Measurements from ENCODE around the gene CCL4.
"Not testable (repeated sequence)": the region's sequence is repeated elsewhere in the genome, so short reads cannot be mapped to it uniquely, and the experiment has no call there.

Gene CCL4

GRCh38 chr17:36106493-36106835, 2.8 kb downstream of the CCL4 start:
- no peaks in the 10 kb centered on the region for H3K36me3 ChIP-seq (ENCODE audit: control insufficient read depth in 4 of 4, insufficient read depth in 4 of 4, low read length in 3 of 4)
- H3K9me3 ChIP-seq (ENCODE audit: control extremely low read depth in 1 of 5, control insufficient read depth in 4 of 5, insufficient read depth in 2 of 5, low read depth in 1 of 5, low read length in 4 of 5), result no peaks in the 10 kb centered on the region
- peaks cover 7 to 11% (median 9%) of the 10 kb centered on the region in 4 experiments for H3K4me1 ChIP-seq (ENCODE audit: control extremely low read depth in 1 of 4, control insufficient read depth in 4 of 4, insufficient read depth in 4 of 4, low read length in 3 of 4)
- H3K4me3 ChIP-seq (ENCODE audit: control insufficient read depth in 1 of 7, extremely low read depth in 1 of 7, insufficient read depth in 4 of 7, low read depth in 2 of 7, low read length in 6 of 7), result no peak overlapping the region
- ChIA-PET CTCF (interaction anchor here (2.2 kb wide), 1 partner anchor 43 kb away, joined by 4 read pairs; no protein-coding TSS in a partner anchor), POLR2A (no interaction called here)
- H3K27me3 ChIP-seq (replicated peaks in 2 of 5; ENCODE audit: control insufficient read depth in 4 of 5, insufficient read depth in 5 of 5, low read length in 4 of 5), result peaks cover 0 to 7% (median 0%) of the 10 kb centered on the region in 5 experiments
- 96% methylated on average over 4 of the region's 6 CpGs for WGBS (ENCODE audit: insufficient coverage)
- no peak overlapping the region for H3K27ac ChIP-seq (ENCODE audit: insufficient read depth in 1 of 2, low read depth in 1 of 2, low read length in 2 of 2, poor library complexity in 1 of 2, severe bottlenecking in 2 of 2)
- no peak for DNase-seq

GRCh38 chr17:36107660-36108059, 4.0 kb downstream of the CCL4 start:
- Histone ChIP-seq H3K27ac (ENCODE audit: insufficient read depth in 1 of 2, low read depth in 1 of 2, low read length in 2 of 2, poor library complexity in 1 of 2, severe bottlenecking in 2 of 2) (no peak overlapping the region), H3K4me1 (ENCODE audit: control extremely low read depth in 1 of 4, control insufficient read depth in 4 of 4, insufficient read depth in 4 of 4, low read length in 3 of 4) (peaks cover 6 to 11% (median 8%) of the 10 kb centered on the region in 4 experiments), H3K4me3 (ENCODE audit: control insufficient read depth in 1 of 7, extremely low read depth in 1 of 7, insufficient read depth in 4 of 7, low read depth in 2 of 7, low read length in 6 of 7) (no peak overlapping the region), H3K27me3 (replicated peaks in 2 of 5; ENCODE audit: control insufficient read depth in 4 of 5, insufficient read depth in 5 of 5, low read length in 4 of 5) (peaks cover 0 to 7% (median 0%) of the 10 kb centered on the region in 5 experiments), H3K36me3 (ENCODE audit: control insufficient read depth in 4 of 4, insufficient read depth in 4 of 4, low read length in 3 of 4) (no peaks in the 10 kb centered on the region), H3K9me3 (ENCODE audit: control extremely low read depth in 1 of 5, control insufficient read depth in 4 of 5, insufficient read depth in 2 of 5, low read depth in 1 of 5, low read length in 4 of 5) (peaks cover 0 to 7% (median 6%) of the 10 kb centered on the region in 5 experiments)
- DNase-seq, result no peak
- POLR2A ChIA-PET, result no interaction called here
- WGBS (ENCODE audit: insufficient coverage), result no CpG with 5 or more reads among the region's 3 CpGs
- CTCF ChIA-PET, result interaction anchor here (2.2 kb wide), 1 partner anchor 41 kb away, joined by 4 read pairs; no protein-coding TSS in a partner anchor

- WGBS (ENCODE audit: insufficient coverage), result 91% methylated on average over 5 of the region's 5 CpGs
- H3K27ac ChIP-seq (ENCODE audit: insufficient read depth in 1 of 2, low read depth in 1 of 2, low read length in 2 of 2, poor library complexity in 1 of 2, severe bottlenecking in 2 of 2), result not testable (repeated sequence)
Observed at GRCh38 chr17:36108265-36108664, 4.6 kb downstream of the CCL4 start.

GRCh38 chr17:36111068-36111490, 7.5 kb downstream of the CCL4 start:
- no peaks in the 10 kb centered on the region for H3K36me3 ChIP-seq (ENCODE audit: control insufficient read depth in 4 of 4, insufficient read depth in 4 of 4, low read length in 3 of 4)
- H3K4me1 ChIP-seq (ENCODE audit: control extremely low read depth in 1 of 4, control insufficient read depth in 4 of 4, insufficient read depth in 4 of 4, low read length in 3 of 4), result peaks cover 0 to 3% (median 0%) of the 10 kb centered on the region in 4 experiments
- 89% methylated on average over 3 of the region's 4 CpGs for WGBS (ENCODE audit: insufficient coverage)
- ChIA-PET CTCF (interaction anchor here (1.4 to 3.5 kb wide), 5 partner anchors 18 to 74 kb away, joined by 3 to 25 read pairs (median 11); no protein-coding TSS in a partner anchor), POLR2A (interaction anchor here (1.1 kb wide), 1 partner anchor 76 kb away, joined by 3 read pairs; no protein-coding TSS in a partner anchor)
- no peak overlapping the region for H3K4me3 ChIP-seq (ENCODE audit: control insufficient read depth in 1 of 7, extremely low read depth in 1 of 7, insufficient read depth in 4 of 7, low read depth in 2 of 7, low read length in 6 of 7)
- peaks cover 0 to 4% (median 0%) of the 10 kb centered on the region in 5 experiments for H3K27me3 ChIP-seq (replicated peaks in 2 of 5; ENCODE audit: control insufficient read depth in 4 of 5, insufficient read depth in 5 of 5, low read length in 4 of 5)
- peak in 2 of 3 donors; percentile 38 to 53 for DNase-seq
- H3K27ac ChIP-seq (ENCODE audit: insufficient read depth in 1 of 2, low read depth in 1 of 2, low read length in 2 of 2, poor library complexity in 1 of 2, severe bottlenecking in 2 of 2), result no peak overlapping the region
- H3K9me3 ChIP-seq (ENCODE audit: control extremely low read depth in 1 of 5, control insufficient read depth in 4 of 5, insufficient read depth in 2 of 5, low read depth in 1 of 5, low read length in 4 of 5), result peaks cover 0 to 7% (median 6%) of the 10 kb centered on the region in 5 experiments

More at GRCh38 chr17:36108265-36108664, 4.6 kb downstream of the CCL4 start:
- H3K4me1 ChIP-seq (ENCODE audit: control extremely low read depth in 1 of 4, control insufficient read depth in 4 of 4, insufficient read depth in 4 of 4, low read length in 3 of 4); POLR2A ChIA-PET; H3K36me3 ChIP-seq (ENCODE audit: control insufficient read depth in 4 of 4, insufficient read depth in 4 of 4, low read length in 3 of 4); DNase-seq; H3K4me3 ChIP-seq (ENCODE audit: control insufficient read depth in 1 of 7, extremely low read depth in 1 of 7, insufficient read depth in 4 of 7, low read depth in 2 of 7, low read length in 6 of 7); H3K9me3 ChIP-seq (ENCODE audit: control extremely low read depth in 1 of 5, control insufficient read depth in 4 of 5, insufficient read depth in 2 of 5, low read depth in 1 of 5, low read length in 4 of 5); H3K27me3 ChIP-seq (replicated peaks in 2 of 5; ENCODE audit: control insufficient read depth in 4 of 5, insufficient read depth in 5 of 5, low read length in 4 of 5): not testable (repeated sequence)
- CTCF ChIA-PET, result interaction anchor here (2.2 kb wide), 1 partner anchor 41 kb away, joined by 4 read pairs; no protein-coding TSS in a partner anchor

- peaks cover 0 to 7% (median 6%) of the 10 kb centered on the region in 5 experiments for H3K9me3 ChIP-seq (ENCODE audit: control extremely low read depth in 1 of 5, control insufficient read depth in 4 of 5, insufficient read depth in 2 of 5, low read depth in 1 of 5, low read length in 4 of 5)
- no peak overlapping the region for H3K4me3 ChIP-seq (ENCODE audit: control insufficient read depth in 1 of 7, extremely low read depth in 1 of 7, insufficient read depth in 4 of 7, low read depth in 2 of 7, low read length in 6 of 7)
- H3K27ac ChIP-seq (ENCODE audit: insufficient read depth in 1 of 2, low read depth in 1 of 2, low read length in 2 of 2, poor library complexity in 1 of 2, severe bottlenecking in 2 of 2), result no peak overlapping the region
- no peak for DNase-seq
- H3K36me3 ChIP-seq (ENCODE audit: control insufficient read depth in 4 of 4, insufficient read depth in 4 of 4, low read length in 3 of 4), result no peaks in the 10 kb centered on the region
- ChIA-PET POLR2A (no interaction called here), CTCF (interaction anchor here (3.0 to 3.5 kb wide), 3 partner anchors 16 to 72 kb away, joined by 11 to 25 read pairs (median 13); no protein-coding TSS in a partner anchor)
- H3K4me1 ChIP-seq (ENCODE audit: control extremely low read depth in 1 of 4, control insufficient read depth in 4 of 4, insufficient read depth in 4 of 4, low read length in 3 of 4), result peaks cover 0 to 2% (median 0%) of the 10 kb centered on the region in 4 experiments
- no peaks in the 10 kb centered on the region for H3K27me3 ChIP-seq (replicated peaks in 2 of 5; ENCODE audit: control insufficient read depth in 4 of 5, insufficient read depth in 5 of 5, low read length in 4 of 5)
Observed at GRCh38 chr17:36112572-36112971, 8.9 kb downstream of the CCL4 start.

GRCh38 chr17:36113131-36113530, 9.5 kb downstream of the CCL4 start:
- CTCF ChIA-PET; H3K27ac ChIP-seq (ENCODE audit: insufficient read depth in 1 of 2, low read depth in 1 of 2, low read length in 2 of 2, poor library complexity in 1 of 2, severe bottlenecking in 2 of 2); H3K4me1 ChIP-seq (ENCODE audit: control extremely low read depth in 1 of 4, control insufficient read depth in 4 of 4, insufficient read depth in 4 of 4, low read length in 3 of 4); H3K4me3 ChIP-seq (ENCODE audit: control insufficient read depth in 1 of 7, extremely low read depth in 1 of 7, insufficient read depth in 4 of 7, low read depth in 2 of 7, low read length in 6 of 7); H3K27me3 ChIP-seq (replicated peaks in 2 of 5; ENCODE audit: control insufficient read depth in 4 of 5, insufficient read depth in 5 of 5, low read length in 4 of 5); H3K36me3 ChIP-seq (ENCODE audit: control insufficient read depth in 4 of 4, insufficient read depth in 4 of 4, low read length in 3 of 4); H3K9me3 ChIP-seq (ENCODE audit: control extremely low read depth in 1 of 5, control insufficient read depth in 4 of 5, insufficient read depth in 2 of 5, low read depth in 1 of 5, low read length in 4 of 5); DNase-seq; POLR2A ChIA-PET: not testable (repeated sequence)
- WGBS (ENCODE audit: insufficient coverage), result 100% methylated on average over 1 of the region's 1 CpG

GRCh38 chr17:36114971-36115648, 11.5 kb downstream of the CCL4 start:
- H3K4me1 ChIP-seq (ENCODE audit: control extremely low read depth in 1 of 4, control insufficient read depth in 4 of 4, insufficient read depth in 4 of 4, low read length in 3 of 4); H3K27ac ChIP-seq (ENCODE audit: insufficient read depth in 1 of 2, low read depth in 1 of 2, low read length in 2 of 2, poor library complexity in 1 of 2, severe bottlenecking in 2 of 2); H3K27me3 ChIP-seq (replicated peaks in 2 of 5; ENCODE audit: control insufficient read depth in 4 of 5, insufficient read depth in 5 of 5, low read length in 4 of 5); H3K36me3 ChIP-seq (ENCODE audit: control insufficient read depth in 4 of 4, insufficient read depth in 4 of 4, low read length in 3 of 4); POLR2A ChIA-PET; DNase-seq; H3K4me3 ChIP-seq (ENCODE audit: control insufficient read depth in 1 of 7, extremely low read depth in 1 of 7, insufficient read depth in 4 of 7, low read depth in 2 of 7, low read length in 6 of 7); H3K9me3 ChIP-seq (ENCODE audit: control extremely low read depth in 1 of 5, control insufficient read depth in 4 of 5, insufficient read depth in 2 of 5, low read depth in 1 of 5, low read length in 4 of 5): not testable (repeated sequence)
- CTCF ChIA-PET, result interaction anchor here (1.3 kb wide), 1 partner anchor 41 kb away, joined by 4 read pairs; no protein-coding TSS in a partner anchor
- WGBS (ENCODE audit: insufficient coverage), result 96% methylated on average over 3 of the region's 5 CpGs
